GM18511 (cell line): ENCODE measurements around the gene POLE2.
"Not testable (repeated sequence)": the region's sequence is repeated elsewhere in the genome, so short reads cannot be mapped to it uniquely, and the experiment has no call there.

Experiments used
- ATAC-seq: cut with Tn5 transposase; IDR thresholded peaks from one replicate; pipeline ENCODE4 v1.9.1; 2021; ENCODE audit warnings: mild to moderate bottlenecking, moderate library complexity; ENCODE audit not compliant: unreplicated experiment

The POLE2 gene

DNA sequence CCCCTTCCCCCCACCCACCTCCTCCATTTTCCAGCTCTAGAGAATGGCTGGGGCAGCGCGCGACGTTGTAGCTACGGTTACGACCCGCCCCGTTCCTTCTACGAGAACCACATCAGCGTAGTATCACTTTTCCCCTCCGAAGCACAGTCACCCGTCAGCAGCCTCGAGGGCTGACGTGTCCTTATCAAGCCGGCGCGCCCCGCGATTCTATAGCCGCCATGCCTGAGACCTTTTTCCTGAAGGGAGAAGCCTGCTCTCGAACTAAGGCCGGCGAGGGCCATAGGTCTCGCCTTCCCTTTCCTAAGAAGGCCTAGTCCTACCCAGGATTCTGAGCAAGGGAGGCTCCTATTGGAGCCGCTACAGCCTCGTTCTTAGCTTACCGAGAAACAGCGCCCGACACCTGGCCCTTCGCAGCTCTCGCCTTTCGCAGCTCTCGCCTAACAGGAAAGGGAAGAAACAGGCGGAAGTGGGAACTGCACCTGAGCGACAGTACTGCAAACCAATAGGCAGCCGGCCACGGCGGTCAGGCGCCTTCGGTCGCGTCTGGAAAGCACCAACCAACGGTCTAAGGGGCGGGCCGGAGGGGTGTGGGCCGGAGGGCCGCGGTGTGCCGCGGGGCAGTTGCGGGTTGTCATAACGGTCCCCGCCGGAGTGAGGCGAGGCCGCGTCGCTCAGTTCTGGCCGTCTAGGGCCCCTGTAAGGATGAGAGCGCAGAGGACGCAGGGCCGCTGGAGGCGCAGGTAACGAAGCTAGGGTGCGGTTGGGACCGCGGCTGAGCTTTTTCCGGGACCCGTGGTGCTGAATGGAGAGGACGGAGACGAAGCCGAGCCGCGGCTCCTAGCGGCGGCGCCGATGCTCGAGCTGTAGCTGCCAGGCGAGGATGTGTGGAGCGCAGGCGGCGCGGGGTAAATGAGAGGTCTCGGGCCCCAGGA lies 67.6 kb downstream of the POLE2 start, which contains the start of the genes MGAT2 and RPL36AL:
MGAT2 (plus strand) TSS at position 618 of the 932 bp plus-strand sequence. CDS start 470 bp downstream, outside the sequence.
RPL36AL (minus strand) TSS at position 445 of the 932 bp plus-strand sequence. CDS start 1,522 bp downstream, outside the sequence.
- peak; percentile 94 for ATAC-seq

DNA sequence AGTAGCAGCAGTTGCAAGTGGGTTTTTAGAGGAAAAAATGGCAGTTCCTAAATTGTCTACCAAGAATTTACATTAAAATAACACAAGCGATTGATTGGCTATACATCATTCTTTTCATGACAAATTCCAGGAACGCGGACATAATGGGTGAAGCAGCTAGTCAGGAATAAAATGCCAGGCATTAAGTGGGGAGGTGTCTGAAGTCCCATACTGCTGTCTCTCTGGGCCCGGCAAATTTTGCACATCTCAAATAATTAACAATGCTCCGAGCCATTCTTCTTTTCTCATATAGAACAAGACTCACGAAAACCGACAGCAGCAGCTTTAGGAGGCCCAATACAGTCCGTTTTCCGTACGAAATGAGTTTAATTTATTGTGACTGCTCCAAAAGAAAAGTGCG lies 68.3 kb downstream of the POLE2 start:
- no peak for ATAC-seq

DNA sequence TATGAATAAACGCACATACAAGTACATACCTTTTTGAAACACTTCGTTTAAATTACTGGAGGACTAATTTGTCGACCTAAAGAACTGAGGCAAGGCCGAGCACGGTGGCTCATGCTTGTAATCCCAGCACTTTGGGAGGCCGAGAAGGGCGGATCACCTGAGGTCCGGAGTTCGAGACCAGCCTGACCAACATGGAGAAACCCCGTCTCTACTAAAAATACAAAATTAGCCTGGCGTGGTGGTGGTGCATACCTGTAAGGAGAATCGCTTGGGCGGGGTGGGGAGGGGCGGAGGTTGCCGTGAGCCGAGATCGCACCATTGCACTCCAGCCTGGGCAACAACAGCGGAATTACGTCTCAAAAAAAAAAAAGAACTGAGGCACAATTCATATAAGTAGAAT lies 68.7 kb downstream of the POLE2 start:
- not testable (repeated sequence) for ATAC-seq

DNA sequence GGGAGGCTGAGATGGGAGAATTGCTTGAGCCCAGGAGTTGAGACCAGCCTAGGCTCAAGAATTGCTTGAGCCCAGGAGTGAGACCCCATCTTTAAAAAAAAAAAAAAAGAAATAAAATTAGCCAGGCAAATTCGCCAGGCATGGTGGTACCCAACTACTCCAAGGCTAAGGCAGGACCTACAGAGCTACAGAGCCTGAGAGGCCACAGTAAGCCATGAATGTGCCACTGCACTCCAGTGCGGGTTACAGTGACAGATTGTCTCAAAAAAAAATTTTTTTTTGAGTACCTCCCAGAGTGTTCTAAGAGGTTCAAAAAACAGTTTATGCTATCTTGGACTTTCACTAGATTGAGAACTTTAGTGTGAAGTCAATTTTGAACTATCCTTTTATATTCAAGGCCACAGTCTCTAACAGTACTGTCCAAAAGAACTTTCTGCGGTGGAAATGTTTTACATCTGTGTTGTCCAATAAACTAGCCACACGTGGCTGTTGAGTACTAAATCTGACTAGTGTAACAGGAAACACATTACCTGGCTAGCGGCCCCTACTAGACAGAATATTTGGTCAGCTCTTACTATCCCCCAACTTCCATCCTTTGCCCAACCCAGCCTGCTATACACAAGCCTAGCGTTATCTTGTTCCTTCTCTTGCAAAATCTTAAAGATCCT lies 70.0 kb downstream of the POLE2 start:
- ATAC-seq, result no peak

DNA sequence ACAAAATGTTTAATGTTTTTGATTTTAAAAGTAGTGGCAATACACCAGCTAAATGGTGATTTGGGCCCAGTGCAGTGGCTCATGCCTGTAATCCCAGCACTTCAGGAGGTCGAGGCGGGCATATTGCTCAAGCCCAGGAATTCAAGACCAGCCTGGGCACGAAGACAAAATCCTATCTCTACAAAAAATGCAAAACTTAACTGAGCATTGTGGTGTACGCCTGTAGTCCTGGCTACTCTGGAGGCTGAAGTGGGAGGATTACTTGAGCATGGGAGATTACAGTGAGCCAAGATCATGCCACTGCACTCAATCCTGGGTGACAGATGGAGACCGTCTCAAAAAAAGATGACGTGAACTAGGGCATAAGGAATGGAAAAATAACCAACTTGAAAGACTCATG lies 72.2 kb downstream of the POLE2 start:
- no peak for ATAC-seq

DNA sequence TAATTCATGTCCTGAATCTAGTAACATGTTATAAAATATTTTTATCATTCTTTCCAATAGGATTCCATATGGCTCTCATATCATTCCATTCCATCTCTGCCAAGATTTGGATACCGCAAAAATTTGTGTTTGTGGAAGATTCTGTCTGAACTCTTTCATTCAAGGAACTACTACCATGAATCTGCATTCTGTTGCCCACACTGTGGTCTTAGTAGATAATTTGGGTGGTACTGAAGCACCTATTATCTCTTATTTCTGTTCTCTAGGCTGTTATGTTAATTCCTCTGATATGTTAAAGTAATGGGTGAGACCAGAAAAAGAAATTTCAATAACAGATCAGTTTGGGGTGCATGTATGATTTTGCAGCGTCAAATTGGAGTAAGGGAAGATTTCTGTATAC lies 73.8 kb downstream of the POLE2 start:
- ATAC-seq, result no peak

DNA sequence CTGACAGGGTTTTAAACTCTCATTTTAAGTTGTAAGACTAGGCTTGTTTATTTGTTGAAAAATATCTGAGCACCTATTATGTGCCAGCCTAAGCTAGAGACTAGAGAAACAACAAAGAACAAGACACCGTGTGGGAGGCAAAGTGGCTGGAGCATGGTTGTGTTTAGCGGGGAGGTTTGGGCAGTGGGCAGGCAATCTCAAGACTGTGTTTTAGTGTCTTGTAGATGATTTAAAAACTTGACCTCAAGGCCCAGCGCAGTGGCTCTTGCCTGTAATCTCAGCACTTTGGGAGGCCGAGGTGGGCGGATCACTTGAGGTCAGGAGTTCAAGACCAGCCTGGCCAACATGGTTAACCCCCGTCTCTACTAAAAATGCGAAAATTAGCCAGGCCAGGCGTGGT lies 75.3 kb downstream of the POLE2 start:
- ATAC-seq, result no peak

DNA sequence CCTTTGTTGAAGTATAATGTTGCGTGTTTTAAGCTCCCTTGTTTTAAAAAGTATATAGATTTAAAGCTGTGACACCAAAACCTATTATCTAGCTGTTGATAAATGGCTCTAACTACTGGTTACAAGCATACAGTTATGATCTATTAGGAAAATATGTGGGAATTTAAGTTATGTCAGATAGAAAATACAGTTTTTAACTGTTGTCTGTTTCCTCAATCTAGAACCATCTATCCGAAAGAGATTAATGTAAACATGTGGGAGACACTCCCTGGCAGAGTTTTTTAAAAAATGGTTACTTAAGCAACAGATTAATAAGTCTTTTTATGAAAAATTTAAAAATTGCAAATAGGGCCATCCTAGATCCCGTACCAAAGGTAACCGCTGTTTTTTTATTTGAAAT lies 75.8 kb downstream of the POLE2 start:
- ATAC-seq, result no peak

DNA sequence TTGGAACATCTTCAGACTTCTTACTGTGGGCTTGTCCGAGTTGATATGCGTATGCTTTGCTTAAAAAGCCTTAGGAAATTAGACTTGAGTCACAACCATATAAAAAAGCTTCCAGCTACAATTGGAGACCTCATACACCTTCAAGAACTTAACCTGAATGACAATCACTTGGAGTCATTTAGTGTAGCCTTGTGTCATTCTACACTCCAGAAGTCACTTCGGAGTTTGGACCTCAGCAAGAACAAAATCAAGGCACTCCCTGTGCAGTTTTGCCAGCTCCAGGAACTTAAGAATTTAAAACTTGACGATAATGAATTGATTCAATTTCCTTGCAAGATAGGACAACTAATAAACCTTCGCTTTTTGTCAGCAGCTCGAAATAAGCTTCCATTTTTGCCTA lies 80.4 kb downstream of the POLE2 start:
- no peak for ATAC-seq

DNA sequence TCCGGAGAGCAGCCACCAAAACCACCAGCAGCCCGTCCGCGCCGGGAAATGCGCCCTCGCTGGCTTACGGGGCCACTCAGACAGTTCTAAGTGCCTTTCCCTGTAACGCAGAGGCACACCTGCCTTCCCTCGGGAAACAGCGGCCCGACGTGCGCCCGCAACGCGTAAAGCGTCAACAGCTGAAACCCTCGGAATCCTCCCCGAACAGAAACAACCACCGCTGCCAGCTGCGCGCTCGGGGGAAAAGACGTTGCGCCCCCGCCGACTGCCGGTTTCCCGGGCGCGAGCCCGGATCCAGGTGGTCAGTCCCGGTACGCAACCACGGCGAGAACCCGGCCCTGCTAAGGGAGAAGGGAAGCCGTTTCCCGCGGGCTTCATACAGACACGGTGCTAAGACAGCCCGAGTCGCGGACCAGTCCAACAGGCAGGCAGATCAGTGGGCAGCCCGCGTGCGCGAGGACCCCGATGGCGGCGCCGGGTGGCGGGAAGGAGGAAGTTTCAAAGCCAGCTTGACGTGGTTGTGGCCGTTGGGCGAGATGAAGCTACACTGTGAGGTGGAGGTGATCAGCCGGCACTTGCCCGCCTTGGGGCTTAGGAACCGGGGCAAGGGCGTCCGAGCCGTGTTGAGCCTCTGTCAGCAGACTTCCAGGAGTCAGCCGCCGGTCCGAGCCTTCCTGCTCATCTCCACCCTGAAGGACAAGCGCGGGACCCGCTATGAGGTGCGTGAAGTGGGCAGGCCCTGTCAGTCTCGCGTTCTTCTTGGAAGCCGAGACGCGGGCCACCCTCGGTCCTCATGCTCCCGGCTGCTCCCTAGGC lies 89.3 kb downstream of the POLE2 start, which contains the start of gene LRR1:
LRR1 (plus strand) TSS at position 456 of the 816 bp plus-strand sequence; CDS start at position 537, 81 bp downstream.
- peak; percentile 52 for ATAC-seq

DNA sequence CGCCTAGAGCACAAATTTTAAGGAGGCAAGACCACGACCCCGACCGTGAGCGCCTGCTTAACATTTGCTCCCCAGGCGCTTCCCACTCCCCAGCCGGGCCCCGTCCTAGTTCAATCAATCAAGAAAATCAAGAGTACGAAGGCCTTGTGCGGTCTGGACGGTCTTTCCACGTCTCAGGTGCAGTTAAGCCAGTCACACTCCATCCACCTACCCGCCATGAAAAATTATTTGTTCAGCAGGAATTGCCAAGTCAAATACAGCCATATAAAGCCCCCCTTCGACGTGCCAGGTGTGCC lies 89.9 kb downstream of the POLE2 start:
- ATAC-seq, result peak; percentile 2

DNA sequence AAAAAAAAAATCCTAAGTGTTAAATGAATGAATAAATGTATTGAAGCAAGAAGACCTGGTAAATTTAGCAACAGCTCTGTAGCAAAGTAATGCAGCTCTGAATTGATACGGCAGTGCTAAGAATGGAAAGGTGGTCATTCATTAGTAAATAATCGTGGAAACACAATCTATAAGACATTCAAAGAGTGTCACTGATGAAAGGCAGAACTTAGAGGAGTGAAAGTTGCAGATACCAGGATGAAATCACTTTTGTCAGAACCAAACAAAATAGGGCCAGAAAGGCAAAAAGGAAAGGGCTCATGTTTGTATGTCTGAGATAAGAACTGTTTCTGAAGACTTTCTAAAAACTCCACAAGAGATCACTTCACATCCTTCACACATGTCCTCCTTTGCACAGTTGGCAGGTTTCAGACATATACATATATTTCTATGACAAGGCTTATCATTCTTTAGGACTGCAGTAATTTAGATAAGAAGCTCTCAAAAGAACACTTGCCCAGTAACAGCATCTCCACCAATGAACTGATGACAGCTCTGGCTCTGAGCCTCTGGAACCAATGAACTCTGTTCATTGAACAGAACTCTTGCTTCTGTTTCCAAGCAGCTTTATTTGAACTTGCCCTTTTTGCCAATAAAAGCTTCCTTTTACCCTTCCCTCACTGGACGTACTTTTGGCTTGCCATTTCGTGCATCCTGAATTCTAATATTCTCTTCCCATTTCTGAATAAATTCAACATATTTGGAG lies 93.5 kb downstream of the POLE2 start:
- peak; percentile 33 for ATAC-seq
